Naive B cell (primary cell): ENCODE data around the gene RPL37A. TPM values are rescaled to one million over a fixed set of nuclear protein-coding genes. Genes with fewer than 3 reads are reported as not detected.

ENCODE experiments used
- ATAC-seq, 2 donors: fragments of 150-1000 bp; cut with Tn5 transposase; 2 replicates each; pipeline ENCODE4 v1.10.0; 2021; ENCODE audit warnings: low read depth in 2 of 2, mild to moderate bottlenecking in 2 of 2, moderate library complexity in 2 of 2
- DNase-seq: peaks from one replicate; pipeline ENCODE4 v3.0.0; 2022
- H3K27ac Mint-ChIP-seq, 6 donors: one replicate each; pipeline ENCODE4 v1.8.0; 2020 to 2022; ENCODE audit warnings: mild to moderate bottlenecking in 6 of 6, mixed read lengths in 6 of 6, moderate library complexity in 5 of 6, inconsistent platforms in 2 of 6
- H3K27me3 Mint-ChIP-seq, 3 donors: one replicate each; pipeline ENCODE4 v1.8.0; 2021 to 2022; ENCODE audit warnings: mixed read lengths in 3 of 3, mild to moderate bottlenecking in 1 of 3
- H3K36me3 Mint-ChIP-seq, 2 donors: one replicate each; pipeline ENCODE4 v1.8.0; 2020 to 2022; ENCODE audit warnings: mixed read lengths in 2 of 2, inconsistent platforms in 1 of 2, mild to moderate bottlenecking in 1 of 2
- H3K4me1 Mint-ChIP-seq, 3 donors: one replicate each; pipeline ENCODE4 v1.8.0; 2020 to 2022; ENCODE audit warnings: mixed read lengths in 3 of 3, inconsistent platforms in 1 of 3, mild to moderate bottlenecking in 1 of 3, moderate library complexity in 1 of 3
- H3K4me3 Mint-ChIP-seq, 8 donors: one replicate each; pipeline ENCODE4 v1.8.0; 2020 to 2022; ENCODE audit warnings: mild to moderate bottlenecking in 8 of 8, mixed read lengths in 8 of 8, moderate library complexity in 8 of 8, inconsistent platforms in 2 of 8
- H3K9me3 Mint-ChIP-seq, 7 donors: one replicate each; pipeline ENCODE4 v1.8.0; 2020 to 2022; ENCODE audit warnings: mixed read lengths in 7 of 7, mild to moderate bottlenecking in 5 of 7, inconsistent platforms in 2 of 7, moderate library complexity in 1 of 7
- polyA plus RNA-seq, 6 donors: library from polyadenylated mRNA; unstranded; fragments of 300-500 nt; fragmentation: Illumina TruSeq; gene quantifications; one replicate each; pipeline ENCODE4 v1.2.3, GENCODE V29; 2021; ENCODE audit warnings: low read depth in 6 of 6

The RPL37A gene
- polyA plus RNA-seq, 6 donors from 2014 or later, result 1,779 to 4,557 (median 3,922) TPM

GRCh38 chr2:216495656-216496055, 3.0 kb upstream of the RPL37A start:
- Mint-ChIP-seq H3K4me3 (peak overlapping the region in 2 of 8 donors; percentile 3 to 22), H3K9me3 (peaks cover 0 to 4% (median 0%) of the 10 kb centered on the region in 7 donors), H3K27ac (peak overlapping the region in 1 of 6 donors; percentile 9), H3K4me1 (peaks cover 37 to 63% (median 54%) of the 10 kb centered on the region in 3 donors), H3K36me3 (peaks cover 2 to 10% of the 10 kb centered on the region in 2 donors), H3K27me3 (no peaks in the 10 kb centered on the region)
- DNase-seq (no peak), ATAC-seq (no peak)

- Mint-ChIP-seq H3K9me3 (no peaks in the 10 kb centered on the region), H3K27me3 (no peaks in the 10 kb centered on the region), H3K36me3 (peaks cover 9 to 13% of the 10 kb centered on the region in 2 donors), H3K4me1 (peaks cover 29 to 60% (median 52%) of the 10 kb centered on the region in 3 donors), H3K4me3 (peak overlapping the region; percentile 84 to 98 (median 98)), H3K27ac (peak overlapping the region; percentile 24 to 95 (median 69))
- DNase-seq (no peak), ATAC-seq (no peak)
These were observed 1.1 kb upstream of the RPL37A start for GRCh38 chr2:216497382-216498069.

- Mint-ChIP-seq H3K4me3 (peak overlapping the region; percentile 94 to 98 (median 98)), H3K36me3 (peaks cover 9 to 17% of the 10 kb centered on the region in 2 donors), H3K27me3 (no peaks in the 10 kb centered on the region), H3K9me3 (no peaks in the 10 kb centered on the region), H3K4me1 (peaks cover 29 to 60% (median 52%) of the 10 kb centered on the region in 3 donors), H3K27ac (peak overlapping the region; percentile 72 to 99 (median 96))
- no peak for DNase-seq
- no peak for ATAC-seq
These were observed 620 bp upstream of the RPL37A start for GRCh38 chr2:216498070-216498378.

- H3K36me3 Mint-ChIP-seq, result peaks cover 20 to 26% of the 10 kb centered on the region in 2 donors
- H3K4me1 Mint-ChIP-seq, result peaks cover 30 to 55% (median 42%) of the 10 kb centered on the region in 3 donors
- no peaks in the 10 kb centered on the region for H3K27me3 Mint-ChIP-seq
- H3K9me3 Mint-ChIP-seq, result no peaks in the 10 kb centered on the region
- peak overlapping the region; percentile 94 to 98 (median 98) for H3K4me3 Mint-ChIP-seq
- ATAC-seq (no peak), DNase-seq (no peak)
- peak overlapping the region; percentile 63 to 98 (median 96) for H3K27ac Mint-ChIP-seq
These were observed 1.1 kb downstream of the RPL37A start for GRCh38 chr2:216499641-216500218.

- Mint-ChIP-seq H3K36me3 (peaks cover 20 to 26% of the 10 kb centered on the region in 2 donors), H3K4me3 (peak overlapping the region in 6 of 8 donors; percentile 94 to 98 (median 98)), H3K27ac (peak overlapping the region in 3 of 6 donors; percentile 21 to 95 (median 33)), H3K9me3 (no peaks in the 10 kb centered on the region), H3K27me3 (no peaks in the 10 kb centered on the region), H3K4me1 (peaks cover 30 to 60% (median 40%) of the 10 kb centered on the region in 3 donors)
- no peak for DNase-seq
- no peak for ATAC-seq
These were observed 1.9 kb downstream of the RPL37A start for GRCh38 chr2:216500572-216500971.

GRCh38 chr2:216501854-216502253, 3.2 kb downstream of the RPL37A start:
- DNase-seq, result no peak
- ATAC-seq, result no peak
- H3K4me3 Mint-ChIP-seq, result peak overlapping the region in 1 of 8 donors; percentile 96
- H3K27me3 Mint-ChIP-seq, result no peaks in the 10 kb centered on the region
- peaks cover 20 to 38% of the 10 kb centered on the region in 2 donors for H3K36me3 Mint-ChIP-seq
- H3K27ac Mint-ChIP-seq, result peak overlapping the region in 1 of 6 donors; percentile 56
- peaks cover 30 to 60% (median 40%) of the 10 kb centered on the region in 3 donors for H3K4me1 Mint-ChIP-seq
- no peaks in the 10 kb centered on the region for H3K9me3 Mint-ChIP-seq

- Mint-ChIP-seq H3K4me3 (peak overlapping the region in 1 of 8 donors; percentile 58), H3K9me3 (no peaks in the 10 kb centered on the region), H3K27ac (peak overlapping the region in 1 of 6 donors; percentile 56), H3K4me1 (peaks cover 30 to 56% (median 36%) of the 10 kb centered on the region in 3 donors), H3K36me3 (peaks cover 20 to 39% of the 10 kb centered on the region in 2 donors), H3K27me3 (no peaks in the 10 kb centered on the region)
- ATAC-seq, result no peak
- no peak for DNase-seq
These were observed 3.9 kb downstream of the RPL37A start for GRCh38 chr2:216502381-216503158.

- H3K4me1 Mint-ChIP-seq, result peaks cover 24 to 52% (median 31%) of the 10 kb centered on the region in 3 donors
- peaks cover 20 to 39% of the 10 kb centered on the region in 2 donors for H3K36me3 Mint-ChIP-seq
These were observed 4.5 kb downstream of the RPL37A start for GRCh38 chr2:216503159-216503629.

GRCh38 chr2:216503697-216504375, 5.2 kb downstream of the RPL37A start:
- Mint-ChIP-seq H3K4me3 (peak overlapping the region in 1 of 8 donors; percentile 29), H3K27me3 (no peaks in the 10 kb centered on the region), H3K9me3 (no peaks in the 10 kb centered on the region), H3K36me3 (peaks cover 20 to 39% of the 10 kb centered on the region in 2 donors), H3K4me1 (peaks cover 22 to 46% (median 31%) of the 10 kb centered on the region in 3 donors), H3K27ac (peak overlapping the region in 5 of 6 donors; percentile 24 to 85 (median 31))
- DNase-seq (no peak), ATAC-seq (no peak)

More at GRCh38 chr2:216503159-216503629, 4.5 kb downstream of the RPL37A start:
- DNase-seq, result no peak
- ATAC-seq, result no peak
- Mint-ChIP-seq H3K27ac (peak overlapping the region in 2 of 6 donors; percentile 56), H3K4me3 (peak overlapping the region in 2 of 8 donors; percentile 58 to 64), H3K9me3 (no peaks in the 10 kb centered on the region), H3K27me3 (no peaks in the 10 kb centered on the region)

- ATAC-seq, result no peak
- peak overlapping the region in 4 of 6 donors; percentile 24 to 85 (median 38) for H3K27ac Mint-ChIP-seq
- no peak for DNase-seq
- H3K4me3 Mint-ChIP-seq, result peak overlapping the region in 1 of 8 donors; percentile 29
- H3K36me3 Mint-ChIP-seq, result peaks cover 20 to 42% of the 10 kb centered on the region in 2 donors
- no peaks in the 10 kb centered on the region for H3K27me3 Mint-ChIP-seq
- no peaks in the 10 kb centered on the region for H3K9me3 Mint-ChIP-seq
- peaks cover 22 to 43% (median 25%) of the 10 kb centered on the region in 3 donors for H3K4me1 Mint-ChIP-seq
These were observed 5.7 kb downstream of the RPL37A start for GRCh38 chr2:216504376-216504762.

GRCh38 chr2:216505133-216506106, 6.8 kb downstream of the RPL37A start:
- peaks cover 20 to 34% of the 10 kb centered on the region in 2 donors for H3K36me3 Mint-ChIP-seq
- no peak for DNase-seq
- H3K4me3 Mint-ChIP-seq, result no peak overlapping the region
- no peaks in the 10 kb centered on the region for H3K9me3 Mint-ChIP-seq
- H3K27ac Mint-ChIP-seq, result peak overlapping the region in 4 of 6 donors; percentile 14 to 49 (median 30)
- ATAC-seq, result no peak
- peaks cover 14 to 36% (median 15%) of the 10 kb centered on the region in 3 donors for H3K4me1 Mint-ChIP-seq
- H3K27me3 Mint-ChIP-seq, result no peaks in the 10 kb centered on the region
